Right lobe of liver (tissue), 4 donors: Measurements from ENCODE around the gene UBE2B.

Source experiments
- CTCF ChIP-seq, 4 donors: fragments of 200-600 bp in 3 of 4; fragments of 450-650 bp in 1 of 4; IDR thresholded peaks; one replicate each; pipeline versions ENCODE4 v1.5.1 to v1.8.0; 2016 to 2022; ENCODE audit warnings: antibody characterized with exemption in 4 of 4, mild to moderate bottlenecking in 2 of 4
- POLR2A ChIP-seq: fragments of 450-650 bp; IDR thresholded peaks from one replicate; pipeline ENCODE4 v1.6.1; 2017; ENCODE audit warnings: antibody characterized with exemption, mild to moderate bottlenecking
- donor health status: DM: no; HTN: no; CAD: no.
- donor health status: DM: no; HTN: no; CAD: no.
- donor health status: DM: no; HTN: yes; CAD: no.

GRCh38 chr5:134406390-134406789, 35.0 kb downstream of the UBE2B start:
- TF ChIP-seq CTCF (IDR thresholded peaks at IDR 0.05) (no peak), POLR2A (no peak)
